ENCODE results near the gene SKI. TPM values are rescaled to one million over a fixed set of nuclear protein-coding genes. Genes with fewer than 3 reads are reported as not detected.
A peak's percentile ranks its signal among the peaks of the same experiment; 100 is the strongest.

SKI gene
- total and polyA plus RNA-seq, 2 of the 8 experiments (the other 6 are each of a cell fraction or from before 2014, with no cell fraction given), result 8.3 to 87.6 TPM

DNA sequence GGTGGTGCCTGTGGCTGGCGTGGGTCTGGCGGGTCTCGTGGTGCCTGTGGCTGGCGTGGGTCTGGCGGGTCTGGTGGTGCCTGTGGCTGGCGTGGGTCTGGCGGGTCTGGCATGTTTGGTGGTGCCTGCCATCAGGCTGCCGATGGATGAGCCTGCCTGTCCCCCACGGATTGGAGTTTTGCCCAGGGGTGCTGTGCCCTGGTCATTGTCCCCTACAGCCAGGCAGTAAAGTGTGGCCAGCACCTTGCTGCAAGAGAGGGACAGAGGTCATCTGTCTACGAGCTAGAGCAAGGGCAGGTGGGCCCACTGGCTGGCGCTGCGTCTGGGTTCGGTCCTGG lies 41.8 kb downstream of the SKI start:
- 88% methylated on average over 6 of the region's 13 CpGs; no CpG with 5 or more reads in 1 of the 2 experiments for WGBS, 2 experiments (ENCODE audit: extremely low coverage in 1 of 2, insufficient coverage in 1 of 2, insufficient read length in 1 of 2, insufficient replicate concordance in 2 of 2, low coverage in 1 of 2, low lambda C conversion rate in 2 of 2, missing lambda C conversion rate in 1 of 2)
- no peak overlapping the region; the same call in 1 of the 2 replicates for H4K8ac ChIP-seq (ENCODE audit: extremely low read depth, insufficient read depth, low read length)
- peak overlapping the region; percentile 48 for H3K4ac ChIP-seq (replicated peaks; ENCODE audit: insufficient read length, low read depth, low read length)
- no peak overlapping the region for H3K27ac ChIP-seq (ENCODE audit: low read depth, low read length)
- no peak overlapping the region for H3K14ac ChIP-seq (ENCODE audit: insufficient read length)
- DNase-seq (ENCODE audit: low read depth in 1 of 2, low spot score in 2 of 2), result no peak
- H3K4me3 ChIP-seq (ENCODE audit: extremely low read depth in 1 of 4, insufficient read depth in 2 of 4, low read depth in 3 of 4, low read length in 4 of 4), result no peak overlapping the region
- no peak overlapping the region for H4K91ac ChIP-seq (replicated peaks; ENCODE audit: insufficient read length, low read length)
- H2BK120ac ChIP-seq (replicated peaks; ENCODE audit: low read depth, low read length), result no peak overlapping the region
- H4K5ac ChIP-seq (ENCODE audit: insufficient read length, low read depth, low read length), result no peak overlapping the region
- no peak overlapping the region for H3K4me2 ChIP-seq (ENCODE audit: insufficient read depth in 1 of 2, low read depth in 2 of 2, low read length in 2 of 2)
- H3K79me2 ChIP-seq (ENCODE audit: control insufficient read depth in 1 of 2, insufficient read depth in 2 of 2, low read length in 2 of 2), result peaks cover 45 to 99% of the 10 kb centered on the region in 2 experiments; a peak in 3 of 4 replicates
- no peak overlapping the region for H2BK20ac ChIP-seq (ENCODE audit: low read length)
- no peaks in the 10 kb centered on the region for H3K27me3 ChIP-seq (replicated peaks in 1 of 4; ENCODE audit: control insufficient read depth in 3 of 4, extremely low read depth in 1 of 4, insufficient read depth in 3 of 4, low read length in 3 of 4)
- H2AFZ ChIP-seq (ENCODE audit: low read length), result no peak overlapping the region
- H3K4me1 ChIP-seq (replicated peaks in 1 of 4; ENCODE audit: control insufficient read depth in 3 of 4, insufficient read depth in 4 of 4, low read length in 3 of 4), result peaks cover 0 to 27% (median 18%) of the 10 kb centered on the region in 4 experiments; a peak in 5 of 7 replicates
- H3K36me3 ChIP-seq (ENCODE audit: control insufficient read depth in 2 of 4, insufficient read depth in 4 of 4, low read length in 3 of 4), result no peaks in the 10 kb centered on the region
- H3K23ac ChIP-seq (ENCODE audit: insufficient read length), result no peak overlapping the region
- no peak overlapping the region for H3K56ac ChIP-seq (replicated peaks; ENCODE audit: insufficient read length, low read depth, low read length)
- H3K18ac ChIP-seq (ENCODE audit: extremely low read depth, low read length), result peak overlapping the region; percentile 71; the same call in 1 of the 2 replicates
- H2BK15ac ChIP-seq (ENCODE audit: low read length), result no peak overlapping the region
- no peaks in the 10 kb centered on the region for H3K9me3 ChIP-seq (ENCODE audit: insufficient read depth in 2 of 2, low read depth in 1 of 2, low read length in 1 of 2)
- peak overlapping the region; percentile 43; the same call in 1 of the 2 replicates for H2BK12ac ChIP-seq (ENCODE audit: low read depth, low read length)
- peak overlapping the region; percentile 52; the same call in 1 of the 2 replicates for H2BK5ac ChIP-seq (ENCODE audit: low read depth, low read length)
- H3K79me1 ChIP-seq (ENCODE audit: low read depth, low read length), result peaks cover 38% of the 10 kb centered on the region
- no peaks in the 10 kb centered on the region for H3K23me2 ChIP-seq (ENCODE audit: low read depth, low read length)
- CTCF ChIA-PET (ENCODE audit: partially characterized antibody), result interaction anchor here (0.7 to 1.3 kb wide), 2 partner anchors 36 to 112 kb away, joined by 3 to 4 read pairs; no protein-coding TSS in a partner anchor
- no peak overlapping the region for H2AK5ac ChIP-seq (ENCODE audit: low read depth, low read length)
- FAIRE-seq, result no peak
- TF ChIP-seq SUZ12 (IDR thresholded peaks at IDR 0.05; ENCODE audit: low read length) (no peak), JUN (IDR thresholded peaks at IDR 0.05; ENCODE audit: low read depth, low read length) (no peak), KDM1A (IDR thresholded peaks at IDR 0.05; ENCODE audit: borderline replicate concordance, low read length) (no peak), PHF8 (conservative IDR thresholded peaks at IDR 0.05; ENCODE audit: low read depth, low read length) (no peak), HDAC6 (IDR thresholded peaks at IDR 0.05; ENCODE audit: low read depth, low read length) (no peak), TEAD4 (IDR thresholded peaks at IDR 0.05; ENCODE audit: low read depth, low read length) (no peak), HDAC2 (IDR thresholded peaks at IDR 0.05; ENCODE audit: borderline replicate concordance in 1 of 2, low read depth in 2 of 2, low read length in 2 of 2) (no peak), GABPA (IDR thresholded peaks at IDR 0.05; ENCODE audit: borderline replicate concordance, insufficient read depth, low read length) (no peak), CHD1 (IDR thresholded peaks at IDR 0.05; ENCODE audit: low read depth, low read length) (no peak), MAFK (IDR thresholded peaks at IDR 0.05; ENCODE audit: low read depth, low read length) (no peak), TBP (IDR thresholded peaks at IDR 0.05; ENCODE audit: low read depth, low read length) (no peak), YY1 (IDR thresholded peaks at IDR 0.05; ENCODE audit: low read depth, low read length) (no peak), POLR2A (IDR thresholded peaks at IDR 0.05; ENCODE audit: control extremely low read depth in 1 of 2, low read depth in 2 of 2, low read length in 2 of 2) (no peak)
- TF ChIP-seq, protein P1, sequence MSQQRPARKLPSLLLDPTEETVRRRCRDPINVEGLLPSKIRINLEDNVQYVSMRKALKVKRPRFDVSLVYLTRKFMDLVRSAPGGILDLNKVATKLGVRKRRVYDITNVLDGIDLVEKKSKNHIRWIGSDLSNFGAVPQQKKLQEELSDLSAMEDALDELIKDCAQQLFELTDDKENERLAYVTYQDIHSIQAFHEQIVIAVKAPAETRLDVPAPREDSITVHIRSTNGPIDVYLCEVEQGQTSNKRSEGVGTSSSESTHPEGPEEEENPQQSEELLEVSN (IDR thresholded peaks at IDR 0.05), result no peak
- H3K9ac ChIP-seq (replicated peaks in 1 of 4; ENCODE audit: extremely low read depth in 1 of 4, low read depth in 3 of 4, low read length in 3 of 4), result no peak overlapping the region
- POLR2A ChIA-PET (ENCODE audit: partially characterized antibody), result no interaction called here
- H4K20me1 ChIP-seq (replicated peaks in 1 of 2; ENCODE audit: control insufficient read depth in 1 of 2, insufficient read depth in 2 of 2, low read length in 2 of 2), result peaks cover 37 to 72% of the 10 kb centered on the region in 2 experiments

Data from H1 (cell line).